HepG2 (cell line): ENCODE measurements around the gene MAP3K14. TPM values are rescaled to one million over a fixed set of nuclear protein-coding genes. Genes with fewer than 3 reads are reported as not detected.

Source experiments
- HNF1B ChIP-seq: sonication (generic); formaldehyde crosslinking; IDR thresholded peaks from 2 replicates; pipeline ENCODE4 v1.5.1; 2020; ENCODE audit warnings: mild to moderate bottlenecking, moderate library complexity, missing genetic modification reagents
- HOXA3 ChIP-seq: sonication (generic); formaldehyde crosslinking; IDR thresholded peaks from 2 replicates; pipeline ENCODE4 v1.5.0; 2020; ENCODE audit warnings: missing genetic modification reagents
- SNAPC2 ChIP-seq: sonication (generic); formaldehyde crosslinking; IDR thresholded peaks from 2 replicates; pipeline ENCODE4 v1.8.1; 2022; ENCODE audit warnings: mild to moderate bottlenecking, missing genetic modification reagents
- YEATS4 ChIP-seq: sonication (generic); formaldehyde crosslinking; IDR thresholded peaks from 2 replicates; pipeline ENCODE4 v1.4.0; 2020; ENCODE audit warnings: missing genetic modification reagents, borderline replicate concordance
- ZNF253 ChIP-seq: sonication (generic); formaldehyde crosslinking; IDR thresholded peaks from 2 replicates; pipeline ENCODE4 v1.8.0; 2022; ENCODE audit warnings: mild to moderate bottlenecking, missing genetic modification reagents, borderline replicate concordance
- ZNF430 ChIP-seq: sonication (generic); formaldehyde crosslinking; IDR thresholded peaks from 2 replicates; pipeline ENCODE4 v1.9.0; 2021; ENCODE audit warnings: mild to moderate bottlenecking, missing genetic modification reagents
- ZNF704 ChIP-seq: sonication (generic); formaldehyde crosslinking; IDR thresholded peaks from 2 replicates; pipeline ENCODE4 v1.8.1; 2023; ENCODE audit warnings: mild to moderate bottlenecking, inconsistent platforms, moderate library complexity, missing genetic modification reagents, borderline replicate concordance
- ZSCAN9 ChIP-seq: IDR thresholded peaks from 2 replicates; pipeline ENCODE4 v1.6.1; 2016; ENCODE audit warnings: borderline replicate concordance
- polyA plus RNA-seq, 8 experiments: library from polyadenylated mRNA; depleted of rRNA in 3 of 8; stranded (reverse) in 7 of 8; unstranded in 1 of 8; fragments of >200 nt; fragmentation: Illumina TruSeq in 4 of 8; extraction: Trizol in 4 of 8; gene quantifications; 2 replicates each; pipeline versions ENCODE4 v1.2.1 to v1.2.3, GENCODE V29; 2011 to 2016; ENCODE audit warnings: low read depth in 4 of 8, missing spikeins in 1 of 8, mixed read lengths in 1 of 8; ENCODE audit not compliant: insufficient read depth in 1 of 8
- total RNA-seq, 5 experiments: library from RNA; depleted of rRNA; stranded (reverse); fragments of >200 nt; fragmentation: Illumina TruSeq; extraction: Trizol; gene quantifications; 2 replicates each; pipeline ENCODE4 v1.2.3, GENCODE V29; 2016; ENCODE audit warnings: low read depth in 1 of 5
- TF ChIP-seq, protein P1 (sequence below): sonication (generic); formaldehyde crosslinking; IDR thresholded peaks from 2 replicates; pipeline ENCODE4 v1.5.0; 2020; ENCODE audit warnings: mild to moderate bottlenecking, missing genetic modification reagents, borderline replicate concordance
- TF ChIP-seq, protein P2 (sequence below): sonication (generic); formaldehyde crosslinking; conservative IDR thresholded peaks from 2 replicates; pipeline ENCODE4 v1.4.0; 2020; ENCODE audit warnings: missing genetic modification reagents
- TF ChIP-seq, protein P3 (sequence below): sonication (generic); formaldehyde crosslinking; IDR thresholded peaks from 2 replicates; pipeline ENCODE4 v1.4.0; 2020; ENCODE audit warnings: missing genetic modification reagents

Gene MAP3K14
- total and polyA plus RNA-seq, 2 of the 13 experiments (the other 11 are each of a cell fraction or from before 2014, with no cell fraction given): 2.6 TPM

- TF ChIP-seq, protein P1, sequence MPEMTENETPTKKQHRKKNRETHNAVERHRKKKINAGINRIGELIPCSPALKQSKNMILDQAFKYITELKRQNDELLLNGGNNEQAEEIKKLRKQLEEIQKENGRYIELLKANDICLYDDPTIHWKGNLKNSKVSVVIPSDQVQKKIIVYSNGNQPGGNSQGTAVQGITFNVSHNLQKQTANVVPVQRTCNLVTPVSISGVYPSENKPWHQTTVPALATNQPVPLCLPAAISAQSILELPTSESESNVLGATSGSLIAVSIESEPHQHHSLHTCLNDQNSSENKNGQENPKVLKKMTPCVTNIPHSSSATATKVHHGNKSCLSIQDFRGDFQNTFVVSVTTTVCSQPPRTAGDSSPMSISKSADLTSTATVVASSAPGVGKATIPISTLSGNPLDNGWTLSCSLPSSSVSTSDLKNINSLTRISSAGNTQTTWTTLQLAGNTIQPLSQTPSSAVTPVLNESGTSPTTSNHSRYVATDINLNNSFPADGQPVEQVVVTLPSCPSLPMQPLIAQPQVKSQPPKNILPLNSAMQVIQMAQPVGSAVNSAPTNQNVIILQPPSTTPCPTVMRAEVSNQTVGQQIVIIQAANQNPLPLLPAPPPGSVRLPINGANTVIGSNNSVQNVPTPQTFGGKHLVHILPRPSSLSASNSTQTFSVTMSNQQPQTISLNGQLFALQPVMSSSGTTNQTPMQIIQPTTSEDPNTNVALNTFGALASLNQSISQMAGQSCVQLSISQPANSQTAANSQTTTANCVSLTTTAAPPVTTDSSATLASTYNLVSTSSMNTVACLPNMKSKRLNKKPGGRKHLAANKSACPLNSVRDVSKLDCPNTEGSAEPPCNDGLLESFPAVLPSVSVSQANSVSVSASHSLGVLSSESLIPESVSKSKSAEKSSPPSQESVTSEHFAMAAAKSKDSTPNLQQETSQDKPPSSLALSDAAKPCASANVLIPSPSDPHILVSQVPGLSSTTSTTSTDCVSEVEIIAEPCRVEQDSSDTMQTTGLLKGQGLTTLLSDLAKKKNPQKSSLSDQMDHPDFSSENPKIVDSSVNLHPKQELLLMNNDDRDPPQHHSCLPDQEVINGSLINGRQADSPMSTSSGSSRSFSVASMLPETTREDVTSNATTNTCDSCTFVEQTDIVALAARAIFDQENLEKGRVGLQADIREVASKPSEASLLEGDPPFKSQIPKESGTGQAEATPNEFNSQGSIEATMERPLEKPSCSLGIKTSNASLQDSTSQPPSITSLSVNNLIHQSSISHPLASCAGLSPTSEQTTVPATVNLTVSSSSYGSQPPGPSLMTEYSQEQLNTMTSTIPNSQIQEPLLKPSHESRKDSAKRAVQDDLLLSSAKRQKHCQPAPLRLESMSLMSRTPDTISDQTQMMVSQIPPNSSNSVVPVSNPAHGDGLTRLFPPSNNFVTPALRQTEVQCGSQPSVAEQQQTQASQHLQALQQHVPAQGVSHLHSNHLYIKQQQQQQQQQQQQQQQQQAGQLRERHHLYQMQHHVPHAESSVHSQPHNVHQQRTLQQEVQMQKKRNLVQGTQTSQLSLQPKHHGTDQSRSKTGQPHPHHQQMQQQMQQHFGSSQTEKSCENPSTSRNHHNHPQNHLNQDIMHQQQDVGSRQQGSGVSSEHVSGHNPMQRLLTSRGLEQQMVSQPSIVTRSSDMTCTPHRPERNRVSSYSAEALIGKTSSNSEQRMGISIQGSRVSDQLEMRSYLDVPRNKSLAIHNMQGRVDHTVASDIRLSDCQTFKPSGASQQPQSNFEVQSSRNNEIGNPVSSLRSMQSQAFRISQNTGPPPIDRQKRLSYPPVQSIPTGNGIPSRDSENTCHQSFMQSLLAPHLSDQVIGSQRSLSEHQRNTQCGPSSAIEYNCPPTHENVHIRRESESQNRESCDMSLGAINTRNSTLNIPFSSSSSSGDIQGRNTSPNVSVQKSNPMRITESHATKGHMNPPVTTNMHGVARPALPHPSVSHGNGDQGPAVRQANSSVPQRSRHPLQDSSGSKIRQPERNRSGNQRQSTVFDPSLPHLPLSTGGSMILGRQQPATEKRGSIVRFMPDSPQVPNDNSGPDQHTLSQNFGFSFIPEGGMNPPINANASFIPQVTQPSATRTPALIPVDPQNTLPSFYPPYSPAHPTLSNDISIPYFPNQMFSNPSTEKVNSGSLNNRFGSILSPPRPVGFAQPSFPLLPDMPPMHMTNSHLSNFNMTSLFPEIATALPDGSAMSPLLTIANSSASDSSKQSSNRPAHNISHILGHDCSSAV (CRISPR knock-in tag): no peak
- no peak; the same call in 1 of the 2 replicates for TF ChIP-seq HOXA3 (CRISPR knock-in tag)
- no peak; the same call in 1 of the 2 replicates for TF ChIP-seq ZNF430 (CRISPR knock-in tag)
- peak; percentile 77; the same call in 1 of the 2 replicates for TF ChIP-seq ZSCAN9 (CRISPR knock-in tag)
- TF ChIP-seq, protein P2, sequence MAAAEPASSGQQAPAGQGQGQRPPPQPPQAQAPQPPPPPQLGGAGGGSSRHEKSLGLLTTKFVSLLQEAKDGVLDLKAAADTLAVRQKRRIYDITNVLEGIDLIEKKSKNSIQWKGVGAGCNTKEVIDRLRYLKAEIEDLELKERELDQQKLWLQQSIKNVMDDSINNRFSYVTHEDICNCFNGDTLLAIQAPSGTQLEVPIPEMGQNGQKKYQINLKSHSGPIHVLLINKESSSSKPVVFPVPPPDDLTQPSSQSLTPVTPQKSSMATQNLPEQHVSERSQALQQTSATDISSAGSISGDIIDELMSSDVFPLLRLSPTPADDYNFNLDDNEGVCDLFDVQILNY (CRISPR knock-in tag): peak; percentile 86
- no peak; the same call in 1 of the 2 replicates for TF ChIP-seq ZNF704 (CRISPR knock-in tag)
- TF ChIP-seq HNF1B (CRISPR knock-in tag): peak; percentile 88
- TF ChIP-seq SNAPC2: no peak
- TF ChIP-seq YEATS4 (CRISPR knock-in tag): 0 out of 2 replicates have a peak, but pooled peaks have one; percentile 7
- no peak for TF ChIP-seq ZNF253 (CRISPR knock-in tag)
- TF ChIP-seq, protein P3, sequence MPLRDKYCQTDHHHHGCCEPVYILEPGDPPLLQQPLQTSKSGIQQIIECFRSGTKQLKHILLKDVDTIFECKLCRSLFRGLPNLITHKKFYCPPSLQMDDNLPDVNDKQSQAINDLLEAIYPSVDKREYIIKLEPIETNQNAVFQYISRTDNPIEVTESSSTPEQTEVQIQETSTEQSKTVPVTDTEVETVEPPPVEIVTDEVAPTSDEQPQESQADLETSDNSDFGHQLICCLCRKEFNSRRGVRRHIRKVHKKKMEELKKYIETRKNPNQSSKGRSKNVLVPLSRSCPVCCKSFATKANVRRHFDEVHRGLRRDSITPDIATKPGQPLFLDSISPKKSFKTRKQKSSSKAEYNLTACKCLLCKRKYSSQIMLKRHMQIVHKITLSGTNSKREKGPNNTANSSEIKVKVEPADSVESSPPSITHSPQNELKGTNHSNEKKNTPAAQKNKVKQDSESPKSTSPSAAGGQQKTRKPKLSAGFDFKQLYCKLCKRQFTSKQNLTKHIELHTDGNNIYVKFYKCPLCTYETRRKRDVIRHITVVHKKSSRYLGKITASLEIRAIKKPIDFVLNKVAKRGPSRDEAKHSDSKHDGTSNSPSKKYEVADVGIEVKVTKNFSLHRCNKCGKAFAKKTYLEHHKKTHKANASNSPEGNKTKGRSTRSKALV (CRISPR knock-in tag): no peak
Observed at GRCh38 chr17:45317111-45317928, 500 bp upstream of the MAP3K14 start (continued).
